Measurements from ENCODE around the gene NCDN. TPM values are rescaled to one million over a fixed set of nuclear protein-coding genes. Genes with fewer than 3 reads are reported as not detected.
"Not testable (repeated sequence)": the region's sequence is repeated elsewhere in the genome, so short reads cannot be mapped to it uniquely, and the experiment has no call there.

The NCDN gene
- total RNA-seq, 1 donor from 2014 or later, result 65.6 TPM

GRCh38 chr1:35567947-35568558 lies 10.5 kb downstream of the NCDN start:
- DNase-seq (ENCODE audit: low spot score in 2 of 2) (no peak), FAIRE-seq (no peak)

- DNase-seq (ENCODE audit: low spot score in 2 of 2) (peak; percentile 82 to 83), FAIRE-seq (peak; percentile 49)
Observed at GRCh38 chr1:35568975-35569395, 11.4 kb downstream of the NCDN start.

- no peak for DNase-seq (ENCODE audit: low spot score in 2 of 2)
- no peak for FAIRE-seq
Observed at GRCh38 chr1:35569936-35570335, 12.3 kb downstream of the NCDN start.

GRCh38 chr1:35570589-35571137 lies 13.1 kb downstream of the NCDN start:
- DNase-seq (ENCODE audit: low spot score in 2 of 2) (no peak), FAIRE-seq (no peak)

- no peak for DNase-seq (ENCODE audit: low spot score in 2 of 2)
- FAIRE-seq, result no peak
Observed at GRCh38 chr1:35571263-35571662, 13.7 kb downstream of the NCDN start.

- DNase-seq (ENCODE audit: low spot score in 2 of 2) (no peak), FAIRE-seq (no peak)
Observed at GRCh38 chr1:35572296-35572695, 14.7 kb downstream of the NCDN start.

DNA sequence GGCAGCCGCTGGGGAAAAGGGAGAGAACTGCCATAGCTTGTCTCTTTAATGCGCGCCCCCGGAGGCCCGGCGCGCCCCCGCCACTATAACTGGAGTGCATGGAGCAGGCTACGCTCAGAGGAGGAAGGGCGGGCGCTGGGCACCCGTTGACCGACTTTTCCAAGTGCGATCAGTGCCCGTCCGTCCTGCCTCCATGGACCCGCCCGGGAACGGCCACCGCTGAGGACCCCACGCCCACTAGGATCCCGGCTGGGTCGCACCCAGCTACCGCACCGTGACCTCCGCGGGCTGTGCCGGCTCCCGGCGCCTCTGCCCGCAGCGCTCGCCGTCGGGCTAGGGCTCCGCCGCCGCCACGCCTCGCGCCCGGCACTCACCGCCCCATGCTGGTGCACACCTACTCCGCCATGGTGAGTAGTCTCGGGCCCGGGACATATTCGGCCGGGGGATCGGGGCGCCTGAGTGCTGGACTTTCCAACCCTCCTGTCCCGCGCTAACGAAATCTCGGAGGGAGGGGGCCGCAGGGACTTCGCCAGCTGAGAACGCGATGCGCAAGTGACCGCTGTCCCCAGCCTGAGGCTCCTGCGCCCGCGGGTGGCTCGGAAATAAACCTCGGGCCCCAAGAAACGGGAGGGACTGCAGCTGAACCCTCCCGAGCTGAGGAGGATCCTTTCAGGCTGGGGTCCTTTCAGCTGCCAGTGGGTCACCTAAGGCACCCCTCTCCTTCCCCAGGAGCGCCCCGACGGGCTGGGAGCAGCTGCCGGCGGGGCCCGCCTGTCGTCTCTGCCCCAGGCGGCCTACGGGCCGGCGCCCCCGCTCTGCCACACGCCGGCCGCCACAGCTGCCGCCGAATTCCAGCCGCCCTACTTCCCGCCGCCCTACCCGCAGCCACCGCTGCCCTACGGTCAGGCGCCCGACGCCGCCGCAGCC lies 15.9 kb downstream of the NCDN start, which contains the start of gene TFAP2E:
Gene TFAP2E, plus strand, starts transcription at position 117 of the 927 bp plus-strand sequence. Its CDS starts 264 bp downstream, at position 381.
- DNase-seq (ENCODE audit: low spot score in 2 of 2) (peak; percentile 73 to 81), FAIRE-seq (no peak)

DNA sequence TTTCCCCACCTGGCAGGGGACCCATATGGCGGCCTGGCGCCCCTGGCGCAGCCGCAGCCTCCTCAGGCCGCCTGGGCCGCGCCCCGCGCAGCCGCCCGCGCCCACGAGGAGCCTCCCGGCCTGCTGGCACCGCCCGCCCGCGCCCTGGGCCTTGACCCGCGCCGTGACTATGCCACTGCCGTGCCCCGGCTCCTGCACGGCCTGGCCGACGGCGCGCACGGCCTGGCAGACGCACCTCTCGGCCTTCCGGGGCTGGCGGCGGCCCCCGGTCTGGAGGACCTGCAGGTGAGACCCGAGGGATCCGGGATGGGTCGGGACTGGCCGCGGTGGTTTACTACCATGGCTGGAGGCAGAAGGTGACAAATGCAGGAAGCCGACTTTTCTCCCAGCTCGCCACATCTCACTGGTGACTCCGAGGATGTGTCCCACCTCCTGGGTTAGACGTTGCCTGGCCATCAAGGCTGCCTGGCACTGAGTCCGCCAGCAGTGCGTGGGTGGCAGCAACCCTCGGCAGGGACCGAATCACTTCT lies 16.6 kb downstream of the NCDN start:
- DNase-seq (ENCODE audit: low spot score in 2 of 2), result no peak
- FAIRE-seq, result no peak

DNA sequence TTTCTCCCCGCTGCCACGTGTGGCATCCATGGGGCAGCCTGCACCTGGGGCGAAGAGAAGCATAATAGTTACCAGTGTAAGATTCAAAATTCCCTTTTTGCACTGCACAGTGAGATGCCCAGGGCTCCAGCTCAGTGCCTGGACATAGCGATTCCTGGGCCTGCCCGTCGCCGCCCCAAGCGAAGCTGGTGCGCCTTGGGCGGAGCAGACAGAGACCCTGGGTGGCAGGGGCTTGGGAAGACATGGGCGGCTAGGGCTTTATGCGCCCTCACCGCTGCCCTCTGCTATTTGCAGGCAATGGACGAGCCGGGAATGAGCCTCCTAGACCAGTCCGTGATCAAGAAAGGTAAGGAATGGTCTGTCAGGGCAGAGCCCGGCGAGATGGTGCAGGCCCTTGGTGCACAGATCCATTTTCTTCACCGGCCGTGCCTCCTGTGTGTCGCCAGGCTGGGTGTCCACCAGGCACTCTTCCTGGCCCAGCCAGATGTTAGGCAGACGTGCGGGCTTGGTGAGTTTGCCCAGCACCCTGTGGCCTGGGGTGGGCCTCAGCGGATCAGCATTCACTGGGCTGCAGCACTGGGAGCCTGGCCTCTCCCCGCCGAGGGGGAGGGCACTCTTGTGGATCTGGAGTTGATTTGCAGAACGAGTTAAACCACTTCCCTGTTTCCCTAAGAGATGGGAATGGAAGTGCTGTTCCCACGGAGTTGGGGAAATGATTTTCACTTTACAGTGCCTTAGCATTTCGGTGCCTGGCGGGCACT lies 17.2 kb downstream of the NCDN start:
- FAIRE-seq (no peak), DNase-seq (ENCODE audit: low spot score in 2 of 2) (no peak)

DNA sequence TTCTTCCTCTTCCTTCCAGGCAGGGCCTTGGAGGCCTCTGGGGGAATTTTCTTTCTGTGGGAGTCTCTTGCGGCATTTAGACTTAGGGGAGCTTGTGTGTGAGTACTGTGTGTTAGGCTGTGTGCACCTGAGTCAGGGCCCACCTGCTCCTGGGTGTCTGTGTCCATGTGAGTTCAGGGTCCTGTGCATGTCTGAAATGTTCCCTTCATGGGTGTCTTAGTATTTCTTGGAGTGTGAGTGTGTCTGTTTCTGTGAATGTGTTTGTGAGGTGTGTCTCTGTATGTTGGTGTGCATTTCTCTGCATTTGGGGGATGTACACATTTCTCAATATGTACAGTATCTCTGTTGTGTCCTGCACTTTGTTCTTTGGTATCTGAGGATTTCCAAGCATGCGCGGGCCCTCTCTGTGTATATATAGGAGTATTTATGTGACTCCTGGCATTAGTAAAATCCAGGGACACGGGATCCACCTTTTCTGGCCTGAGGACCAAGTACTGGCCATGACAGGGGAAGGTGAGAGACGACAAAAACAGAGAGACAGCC lies 17.9 kb downstream of the NCDN start:
- DNase-seq (ENCODE audit: low spot score in 2 of 2) (no peak), FAIRE-seq (no peak)

DNA sequence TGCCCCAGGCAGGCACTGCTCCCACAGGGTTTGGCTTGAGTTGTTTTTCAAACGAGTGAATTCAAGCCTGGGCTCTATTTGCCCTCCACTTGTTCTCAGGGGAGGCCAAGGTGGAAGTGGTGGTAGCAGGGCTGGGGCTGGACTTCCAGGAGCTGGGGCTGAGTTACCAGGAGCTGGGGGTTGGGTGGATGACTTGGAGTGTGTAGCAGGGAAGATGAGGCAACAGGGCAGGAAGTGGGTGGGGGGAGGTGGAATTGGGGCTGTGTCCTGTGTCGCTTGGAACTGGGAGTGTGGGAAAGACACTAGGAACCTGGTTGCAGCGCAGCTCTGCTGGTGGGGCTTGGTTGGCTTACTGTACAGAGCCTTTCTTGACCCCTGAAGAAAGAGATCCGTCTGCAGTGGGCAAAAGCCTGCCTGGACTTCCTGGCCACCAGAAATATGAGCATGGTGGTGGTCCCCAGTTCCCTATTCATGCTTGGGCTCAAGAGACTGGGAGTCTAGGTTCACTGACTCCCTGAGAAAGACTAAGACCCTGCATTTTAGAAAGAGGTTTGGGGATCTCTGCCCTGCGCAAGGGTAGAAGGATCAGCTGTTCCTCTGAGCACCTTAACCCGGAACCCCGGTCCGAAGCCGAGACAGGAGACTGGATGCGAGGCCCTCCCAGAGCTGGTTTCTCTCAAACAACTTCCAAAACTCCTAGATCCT lies 18.6 kb downstream of the NCDN start:
- FAIRE-seq (no peak), DNase-seq (ENCODE audit: low spot score in 2 of 2) (no peak)

- not testable (repeated sequence) for FAIRE-seq; DNase-seq (ENCODE audit: low spot score in 2 of 2)
Observed at GRCh38 chr1:35576766-35577070, 19.1 kb downstream of the NCDN start.

- FAIRE-seq (no peak), DNase-seq (ENCODE audit: low spot score in 2 of 2) (peak in 1 of 2 donors; percentile 41)
Observed at GRCh38 chr1:35577071-35577998, 19.7 kb downstream of the NCDN start.

- DNase-seq (ENCODE audit: low spot score in 2 of 2), result no peak
Observed at GRCh38 chr1:35580949-35581388, 23.4 kb downstream of the NCDN start.

GRCh38 chr1:35581621-35582020 lies 24.0 kb downstream of the NCDN start:
- not testable (repeated sequence) for FAIRE-seq; DNase-seq (ENCODE audit: low spot score in 2 of 2)

More at GRCh38 chr1:35580949-35581388, 23.4 kb downstream of the NCDN start:
- no peak for FAIRE-seq

DNA sequence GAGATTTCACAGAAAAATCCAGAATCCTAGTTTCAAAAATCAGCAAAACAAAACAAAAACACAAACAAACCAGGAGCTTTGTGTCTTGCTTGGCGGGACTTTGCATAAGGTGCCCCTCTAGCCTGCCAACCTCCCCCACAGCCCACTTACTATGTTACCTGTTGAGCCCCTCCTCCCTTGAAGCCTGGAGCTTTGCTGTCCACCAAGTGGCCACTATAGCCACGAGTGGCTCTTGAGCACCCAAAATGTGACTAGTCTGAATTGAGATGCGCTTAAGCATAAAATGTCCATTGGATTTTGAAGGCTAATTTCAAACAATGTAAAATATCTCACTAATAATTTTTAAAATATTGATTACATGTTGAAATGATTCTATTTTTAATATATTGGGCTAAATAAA lies 27.7 kb downstream of the NCDN start:
- FAIRE-seq (no peak), DNase-seq (ENCODE audit: low spot score in 2 of 2) (no peak)

GRCh38 chr1:35585805-35586204 lies 28.2 kb downstream of the NCDN start:
- DNase-seq (ENCODE audit: low spot score in 2 of 2); FAIRE-seq: not testable (repeated sequence)

DNA sequence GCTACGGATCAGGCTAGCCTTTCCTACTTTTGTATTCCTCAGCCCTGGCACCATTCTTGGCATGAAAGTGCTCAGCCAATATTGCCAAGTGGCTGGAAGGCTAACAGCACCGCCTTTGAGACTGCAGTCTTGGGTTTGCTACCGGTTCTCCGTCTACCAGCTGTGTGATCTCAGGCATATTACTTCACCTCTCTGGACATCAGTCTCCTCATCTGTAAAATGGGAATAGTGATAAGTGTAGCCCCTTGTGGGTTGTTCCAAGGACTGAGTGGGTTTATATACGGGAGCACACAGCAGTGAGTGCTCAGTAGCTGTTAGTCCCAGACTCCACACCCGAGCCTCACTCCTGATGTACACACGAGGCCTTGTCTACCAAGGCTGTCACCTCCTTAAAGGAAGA lies 29.2 kb downstream of the NCDN start:
- no peak for FAIRE-seq
- no peak for DNase-seq (ENCODE audit: low spot score in 2 of 2)
